ENCODE measurements around the gene PTGFRN. TPM values are rescaled to one million over a fixed set of nuclear protein-coding genes. Genes with fewer than 3 reads are reported as not detected.

Gene PTGFRN
- total and polyA plus RNA-seq, 2 experiments from 2014 or later, result 17.4 to 32.7 TPM

GRCh38 chr1:116941670-116942069, 32.0 kb downstream of the PTGFRN start (continued):
- TF ChIP-seq, protein P1, sequence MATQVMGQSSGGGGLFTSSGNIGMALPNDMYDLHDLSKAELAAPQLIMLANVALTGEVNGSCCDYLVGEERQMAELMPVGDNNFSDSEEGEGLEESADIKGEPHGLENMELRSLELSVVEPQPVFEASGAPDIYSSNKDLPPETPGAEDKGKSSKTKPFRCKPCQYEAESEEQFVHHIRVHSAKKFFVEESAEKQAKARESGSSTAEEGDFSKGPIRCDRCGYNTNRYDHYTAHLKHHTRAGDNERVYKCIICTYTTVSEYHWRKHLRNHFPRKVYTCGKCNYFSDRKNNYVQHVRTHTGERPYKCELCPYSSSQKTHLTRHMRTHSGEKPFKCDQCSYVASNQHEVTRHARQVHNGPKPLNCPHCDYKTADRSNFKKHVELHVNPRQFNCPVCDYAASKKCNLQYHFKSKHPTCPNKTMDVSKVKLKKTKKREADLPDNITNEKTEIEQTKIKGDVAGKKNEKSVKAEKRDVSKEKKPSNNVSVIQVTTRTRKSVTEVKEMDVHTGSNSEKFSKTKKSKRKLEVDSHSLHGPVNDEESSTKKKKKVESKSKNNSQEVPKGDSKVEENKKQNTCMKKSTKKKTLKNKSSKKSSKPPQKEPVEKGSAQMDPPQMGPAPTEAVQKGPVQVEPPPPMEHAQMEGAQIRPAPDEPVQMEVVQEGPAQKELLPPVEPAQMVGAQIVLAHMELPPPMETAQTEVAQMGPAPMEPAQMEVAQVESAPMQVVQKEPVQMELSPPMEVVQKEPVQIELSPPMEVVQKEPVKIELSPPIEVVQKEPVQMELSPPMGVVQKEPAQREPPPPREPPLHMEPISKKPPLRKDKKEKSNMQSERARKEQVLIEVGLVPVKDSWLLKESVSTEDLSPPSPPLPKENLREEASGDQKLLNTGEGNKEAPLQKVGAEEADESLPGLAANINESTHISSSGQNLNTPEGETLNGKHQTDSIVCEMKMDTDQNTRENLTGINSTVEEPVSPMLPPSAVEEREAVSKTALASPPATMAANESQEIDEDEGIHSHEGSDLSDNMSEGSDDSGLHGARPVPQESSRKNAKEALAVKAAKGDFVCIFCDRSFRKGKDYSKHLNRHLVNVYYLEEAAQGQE (IDR thresholded peaks at IDR 0.05; ENCODE audit: unreplicated experiment), result no peak
- no peak for TF ChIP-seq NANOG (IDR thresholded peaks at IDR 0.05; ENCODE audit: borderline replicate concordance)
- no peak for TF ChIP-seq ZNF114 (CRISPR knock-in tag; IDR thresholded peaks at IDR 0.05)
- TF ChIP-seq STAT1 (IDR thresholded peaks at IDR 0.05; ENCODE audit: unreplicated experiment), result no peak
- no peak for TF ChIP-seq ZNF331 (CRISPR knock-in tag; IDR thresholded peaks at IDR 0.05; ENCODE audit: low read depth)
- TF ChIP-seq, protein P2, sequence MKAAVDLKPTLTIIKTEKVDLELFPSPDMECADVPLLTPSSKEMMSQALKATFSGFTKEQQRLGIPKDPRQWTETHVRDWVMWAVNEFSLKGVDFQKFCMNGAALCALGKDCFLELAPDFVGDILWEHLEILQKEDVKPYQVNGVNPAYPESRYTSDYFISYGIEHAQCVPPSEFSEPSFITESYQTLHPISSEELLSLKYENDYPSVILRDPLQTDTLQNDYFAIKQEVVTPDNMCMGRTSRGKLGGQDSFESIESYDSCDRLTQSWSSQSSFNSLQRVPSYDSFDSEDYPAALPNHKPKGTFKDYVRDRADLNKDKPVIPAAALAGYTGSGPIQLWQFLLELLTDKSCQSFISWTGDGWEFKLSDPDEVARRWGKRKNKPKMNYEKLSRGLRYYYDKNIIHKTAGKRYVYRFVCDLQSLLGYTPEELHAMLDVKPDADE (IDR thresholded peaks at IDR 0.05), result no peak

DNA sequence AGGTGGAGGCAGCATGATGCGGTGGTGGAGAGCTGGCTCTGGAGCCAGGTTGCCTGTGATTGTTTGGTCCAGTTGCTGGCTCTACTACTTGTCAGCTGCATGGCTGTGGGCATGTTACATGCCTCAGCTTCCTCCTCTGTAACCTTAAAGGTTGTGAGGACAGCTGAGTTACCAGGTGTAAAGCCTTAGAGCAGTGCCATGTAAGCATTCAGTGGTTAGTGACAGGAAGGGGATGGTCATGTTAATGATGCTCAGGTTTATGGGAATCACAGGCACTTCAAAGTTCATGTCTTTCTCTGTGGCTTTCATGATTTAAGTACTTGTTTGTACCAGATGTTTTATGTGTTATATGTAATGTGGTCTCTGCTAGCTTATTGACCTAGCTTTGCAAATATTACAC, 32.6 kb downstream of the PTGFRN start:
- peaks cover under 1% of the 10 kb centered on the region; the same call in 1 of the 2 replicates for H4K20me1 ChIP-seq (replicated peaks; ENCODE audit: insufficient read depth)
- H3K4me3 Mint-ChIP-seq, result no peak overlapping the region
- H3K4me2 ChIP-seq, result no peak overlapping the region
- no peaks in the 10 kb centered on the region for H3K9me3 Mint-ChIP-seq
- no peak for DNase-seq (ENCODE audit: low spot score)
- H3K4me1 ChIP-seq (ENCODE audit: insufficient read depth), result peaks cover 22% of the 10 kb centered on the region
- H3K79me2 ChIP-seq (replicated peaks; ENCODE audit: insufficient read depth), result peaks cover 13% of the 10 kb centered on the region
- peaks cover 2% of the 10 kb centered on the region for H3K27me3 Mint-ChIP-seq (ENCODE audit: insufficient read depth, low read depth, poor library complexity)
- H3K4me1 Mint-ChIP-seq, result peaks cover 25% of the 10 kb centered on the region
- ATAC-seq, result no peak
- H3K27ac ChIP-seq (ENCODE audit: low read depth), result no peak overlapping the region
- H3K9me2 ChIP-seq (ENCODE audit: insufficient read depth), result no peaks in the 10 kb centered on the region
- peaks cover 29% of the 10 kb centered on the region; the same call in 2 of the 3 replicates for H3K36me3 Mint-ChIP-seq (ENCODE audit: low read depth)
- no peak overlapping the region for H2AFZ ChIP-seq
- no peaks in the 10 kb centered on the region; the same call in 1 of the 2 replicates for H3K36me3 ChIP-seq (ENCODE audit: insufficient read depth)
- no peaks in the 10 kb centered on the region for H3K27me3 ChIP-seq (ENCODE audit: insufficient read depth)
- no peak overlapping the region for H3K4me3 ChIP-seq
- no peaks in the 10 kb centered on the region for H3F3A ChIP-seq (replicated peaks; ENCODE audit: low read depth)
- no peak overlapping the region for H3K27ac Mint-ChIP-seq
- TF ChIP-seq, protein P3, sequence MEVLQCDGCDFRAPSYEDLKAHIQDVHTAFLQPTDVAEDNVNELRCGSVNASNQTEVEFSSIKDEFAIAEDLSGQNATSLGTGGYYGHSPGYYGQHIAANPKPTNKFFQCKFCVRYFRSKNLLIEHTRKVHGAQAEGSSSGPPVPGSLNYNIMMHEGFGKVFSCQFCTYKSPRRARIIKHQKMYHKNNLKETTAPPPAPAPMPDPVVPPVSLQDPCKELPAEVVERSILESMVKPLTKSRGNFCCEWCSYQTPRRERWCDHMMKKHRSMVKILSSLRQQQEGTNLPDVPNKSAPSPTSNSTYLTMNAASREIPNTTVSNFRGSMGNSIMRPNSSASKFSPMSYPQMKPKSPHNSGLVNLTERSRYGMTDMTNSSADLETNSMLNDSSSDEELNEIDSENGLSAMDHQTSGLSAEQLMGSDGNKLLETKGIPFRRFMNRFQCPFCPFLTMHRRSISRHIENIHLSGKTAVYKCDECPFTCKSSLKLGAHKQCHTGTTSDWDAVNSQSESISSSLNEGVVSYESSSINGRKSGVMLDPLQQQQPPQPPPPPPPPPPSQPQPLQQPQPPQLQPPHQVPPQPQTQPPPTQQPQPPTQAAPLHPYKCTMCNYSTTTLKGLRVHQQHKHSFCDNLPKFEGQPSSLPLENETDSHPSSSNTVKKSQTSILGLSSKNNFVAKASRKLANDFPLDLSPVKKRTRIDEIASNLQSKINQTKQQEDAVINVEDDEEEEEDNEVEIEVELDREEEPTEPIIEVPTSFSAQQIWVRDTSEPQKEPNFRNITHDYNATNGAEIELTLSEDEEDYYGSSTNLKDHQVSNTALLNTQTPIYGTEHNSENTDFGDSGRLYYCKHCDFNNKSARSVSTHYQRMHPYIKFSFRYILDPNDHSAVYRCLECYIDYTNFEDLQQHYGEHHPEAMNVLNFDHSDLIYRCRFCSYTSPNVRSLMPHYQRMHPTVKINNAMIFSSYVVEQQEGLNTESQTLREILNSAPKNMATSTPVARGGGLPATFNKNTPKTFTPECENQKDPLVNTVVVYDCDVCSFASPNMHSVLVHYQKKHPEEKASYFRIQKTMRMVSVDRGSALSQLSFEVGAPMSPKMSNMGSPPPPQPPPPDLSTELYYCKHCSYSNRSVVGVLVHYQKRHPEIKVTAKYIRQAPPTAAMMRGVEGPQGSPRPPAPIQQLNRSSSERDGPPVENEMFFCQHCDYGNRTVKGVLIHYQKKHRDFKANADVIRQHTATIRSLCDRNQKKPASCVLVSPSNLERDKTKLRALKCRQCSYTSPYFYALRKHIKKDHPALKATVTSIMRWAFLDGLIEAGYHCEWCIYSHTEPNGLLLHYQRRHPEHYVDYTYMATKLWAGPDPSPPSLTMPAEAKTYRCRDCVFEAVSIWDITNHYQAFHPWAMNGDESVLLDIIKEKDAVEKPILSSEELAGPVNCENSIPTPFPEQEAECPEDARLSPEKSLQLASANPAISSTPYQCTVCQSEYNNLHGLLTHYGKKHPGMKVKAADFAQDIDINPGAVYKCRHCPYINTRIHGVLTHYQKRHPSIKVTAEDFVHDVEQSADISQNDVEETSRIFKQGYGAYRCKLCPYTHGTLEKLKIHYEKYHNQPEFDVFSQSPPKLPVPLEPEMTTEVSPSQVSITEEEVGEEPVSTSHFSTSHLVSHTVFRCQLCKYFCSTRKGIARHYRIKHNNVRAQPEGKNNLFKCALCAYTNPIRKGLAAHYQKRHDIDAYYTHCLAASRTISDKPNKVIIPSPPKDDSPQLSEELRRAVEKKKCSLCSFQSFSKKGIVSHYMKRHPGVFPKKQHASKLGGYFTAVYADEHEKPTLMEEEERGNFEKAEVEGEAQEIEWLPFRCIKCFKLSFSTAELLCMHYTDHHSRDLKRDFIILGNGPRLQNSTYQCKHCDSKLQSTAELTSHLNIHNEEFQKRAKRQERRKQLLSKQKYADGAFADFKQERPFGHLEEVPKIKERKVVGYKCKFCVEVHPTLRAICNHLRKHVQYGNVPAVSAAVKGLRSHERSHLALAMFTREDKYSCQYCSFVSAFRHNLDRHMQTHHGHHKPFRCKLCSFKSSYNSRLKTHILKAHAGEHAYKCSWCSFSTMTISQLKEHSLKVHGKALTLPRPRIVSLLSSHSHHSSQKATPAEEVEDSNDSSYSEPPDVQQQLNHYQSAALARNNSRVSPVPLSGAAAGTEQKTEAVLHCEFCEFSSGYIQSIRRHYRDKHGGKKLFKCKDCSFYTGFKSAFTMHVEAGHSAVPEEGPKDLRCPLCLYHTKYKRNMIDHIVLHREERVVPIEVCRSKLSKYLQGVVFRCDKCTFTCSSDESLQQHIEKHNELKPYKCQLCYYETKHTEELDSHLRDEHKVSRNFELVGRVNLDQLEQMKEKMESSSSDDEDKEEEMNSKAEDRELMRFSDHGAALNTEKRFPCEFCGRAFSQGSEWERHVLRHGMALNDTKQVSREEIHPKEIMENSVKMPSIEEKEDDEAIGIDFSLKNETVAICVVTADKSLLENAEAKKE (CRISPR knock-in tag; IDR thresholded peaks at IDR 0.05), result no peak
- TF ChIP-seq STAT1 (IDR thresholded peaks at IDR 0.05; ENCODE audit: unreplicated experiment) (no peak), EZH2phosphoT487 (IDR thresholded peaks at IDR 0.05; ENCODE audit: unreplicated experiment) (no peak)
- TF ChIP-seq, protein P1 (IDR thresholded peaks at IDR 0.05; ENCODE audit: unreplicated experiment), result no peak
- TF ChIP-seq, protein P2 (IDR thresholded peaks at IDR 0.05), result no peak
